Measurements from ENCODE around the gene FECH.
"Not testable (repeated sequence)": the region's sequence is repeated elsewhere in the genome, so short reads cannot be mapped to it uniquely, and the experiment has no call there.

DNA sequence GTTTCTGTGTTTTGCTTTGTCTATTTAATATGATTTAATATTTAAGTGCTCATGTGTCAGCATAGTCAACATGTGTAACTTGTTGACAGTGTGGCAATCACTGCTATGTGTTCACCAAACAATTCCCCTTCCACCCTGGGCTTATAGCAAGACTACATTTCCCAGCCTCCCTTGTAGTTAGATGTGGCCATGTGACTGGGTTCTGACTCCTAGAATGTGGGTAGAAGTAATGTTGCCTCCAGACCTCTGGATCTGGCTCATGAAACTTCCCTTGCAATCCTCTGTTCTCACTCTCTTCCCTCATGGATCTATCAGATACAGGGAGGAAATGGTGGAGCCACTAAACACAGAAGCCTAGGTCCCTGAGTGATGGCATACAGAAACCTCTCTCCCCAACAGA is 64.2 kb downstream of the FECH start:
- TF ChIP-seq, protein P1, sequence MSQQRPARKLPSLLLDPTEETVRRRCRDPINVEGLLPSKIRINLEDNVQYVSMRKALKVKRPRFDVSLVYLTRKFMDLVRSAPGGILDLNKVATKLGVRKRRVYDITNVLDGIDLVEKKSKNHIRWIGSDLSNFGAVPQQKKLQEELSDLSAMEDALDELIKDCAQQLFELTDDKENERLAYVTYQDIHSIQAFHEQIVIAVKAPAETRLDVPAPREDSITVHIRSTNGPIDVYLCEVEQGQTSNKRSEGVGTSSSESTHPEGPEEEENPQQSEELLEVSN (IDR thresholded peaks at IDR 0.05; ENCODE audit: borderline replicate concordance, low read depth), result not testable (repeated sequence)
- not testable (repeated sequence) for TF ChIP-seq EP300 (IDR thresholded peaks at IDR 0.05); POLR2A (IDR thresholded peaks at IDR 0.05; ENCODE audit: low read length); CHD4 (IDR thresholded peaks at IDR 0.05; ENCODE audit: borderline replicate concordance); SMC3 (IDR thresholded peaks at IDR 0.05); JUNB (IDR thresholded peaks at IDR 0.05); GATA3 (IDR thresholded peaks at IDR 0.05; ENCODE audit: borderline replicate concordance)
- TF ChIP-seq, protein P2, sequence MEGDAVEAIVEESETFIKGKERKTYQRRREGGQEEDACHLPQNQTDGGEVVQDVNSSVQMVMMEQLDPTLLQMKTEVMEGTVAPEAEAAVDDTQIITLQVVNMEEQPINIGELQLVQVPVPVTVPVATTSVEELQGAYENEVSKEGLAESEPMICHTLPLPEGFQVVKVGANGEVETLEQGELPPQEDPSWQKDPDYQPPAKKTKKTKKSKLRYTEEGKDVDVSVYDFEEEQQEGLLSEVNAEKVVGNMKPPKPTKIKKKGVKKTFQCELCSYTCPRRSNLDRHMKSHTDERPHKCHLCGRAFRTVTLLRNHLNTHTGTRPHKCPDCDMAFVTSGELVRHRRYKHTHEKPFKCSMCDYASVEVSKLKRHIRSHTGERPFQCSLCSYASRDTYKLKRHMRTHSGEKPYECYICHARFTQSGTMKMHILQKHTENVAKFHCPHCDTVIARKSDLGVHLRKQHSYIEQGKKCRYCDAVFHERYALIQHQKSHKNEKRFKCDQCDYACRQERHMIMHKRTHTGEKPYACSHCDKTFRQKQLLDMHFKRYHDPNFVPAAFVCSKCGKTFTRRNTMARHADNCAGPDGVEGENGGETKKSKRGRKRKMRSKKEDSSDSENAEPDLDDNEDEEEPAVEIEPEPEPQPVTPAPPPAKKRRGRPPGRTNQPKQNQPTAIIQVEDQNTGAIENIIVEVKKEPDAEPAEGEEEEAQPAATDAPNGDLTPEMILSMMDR (IDR thresholded peaks at IDR 0.05), result not testable (repeated sequence)
- TF ChIP-seq, protein P3, sequence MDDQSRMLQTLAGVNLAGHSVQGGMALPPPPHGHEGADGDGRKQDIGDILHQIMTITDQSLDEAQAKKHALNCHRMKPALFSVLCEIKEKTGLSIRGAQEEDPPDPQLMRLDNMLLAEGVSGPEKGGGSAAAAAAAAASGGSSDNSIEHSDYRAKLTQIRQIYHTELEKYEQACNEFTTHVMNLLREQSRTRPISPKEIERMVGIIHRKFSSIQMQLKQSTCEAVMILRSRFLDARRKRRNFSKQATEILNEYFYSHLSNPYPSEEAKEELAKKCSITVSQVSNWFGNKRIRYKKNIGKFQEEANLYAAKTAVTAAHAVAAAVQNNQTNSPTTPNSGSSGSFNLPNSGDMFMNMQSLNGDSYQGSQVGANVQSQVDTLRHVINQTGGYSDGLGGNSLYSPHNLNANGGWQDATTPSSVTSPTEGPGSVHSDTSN (IDR thresholded peaks at IDR 0.05), result not testable (repeated sequence)
- TF ChIP-seq, protein P4, sequence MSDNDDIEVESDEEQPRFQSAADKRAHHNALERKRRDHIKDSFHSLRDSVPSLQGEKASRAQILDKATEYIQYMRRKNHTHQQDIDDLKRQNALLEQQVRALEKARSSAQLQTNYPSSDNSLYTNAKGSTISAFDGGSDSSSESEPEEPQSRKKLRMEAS (IDR thresholded peaks at IDR 0.05), result not testable (repeated sequence)

Measured in A549 (cell line).